ENCODE measurements around the gene KIF16B. TPM values are rescaled to one million over a fixed set of nuclear protein-coding genes. Genes with fewer than 3 reads are reported as not detected.
A peak's percentile ranks its signal among the peaks of the same experiment; 100 is the strongest.

KIF16B gene
- total and polyA plus RNA-seq, 9 of the 15 experiments (the other 6 are each of a cell fraction or from before 2014, with no cell fraction given): 1.00 to 10.6 (median 8.5) TPM

- Histone ChIP-seq H3K36me3 (ENCODE audit: control insufficient read depth, insufficient read depth, low read length) (no peaks in the 10 kb centered on the region), H4K20me1 (replicated peaks; ENCODE audit: control insufficient read depth, insufficient read depth, low read length) (no peaks in the 10 kb centered on the region), H2AFZ (ENCODE audit: low read depth, low read length) (no peak overlapping the region), H3K79me2 (ENCODE audit: control insufficient read depth, insufficient read depth, low read length) (no peaks in the 10 kb centered on the region), H3K9ac (ENCODE audit: insufficient read depth in 1 of 2, low read depth in 2 of 2, low read length in 2 of 2) (no peak overlapping the region), H3K27ac (ENCODE audit: extremely low read depth, low read depth, low read length) (no peak overlapping the region), H3K27me3 (ENCODE audit: control insufficient read depth in 2 of 2, insufficient read depth in 2 of 2, low read length in 2 of 2) (no peaks in the 10 kb centered on the region), H3K9me3 (replicated peaks; ENCODE audit: control insufficient read depth, insufficient read depth, low read depth, low read length) (no peaks in the 10 kb centered on the region), H3K4me2 (ENCODE audit: insufficient read depth, low read length) (no peak overlapping the region), H3K9me1 (ENCODE audit: control insufficient read depth, insufficient read depth, low read length) (no peaks in the 10 kb centered on the region), H3K4me3 (no peak overlapping the region), H3K4me1 (replicated peaks in 1 of 2; ENCODE audit: control insufficient read depth in 2 of 2, insufficient read depth in 2 of 2, low read length in 2 of 2) (no peaks in the 10 kb centered on the region)
- WGBS (ENCODE audit: insufficient coverage, low coverage, missing lambda C conversion rate): 55% methylated on average over 2 of the region's 2 CpGs
- intact Hi-C loops (cut with micrococcal nuclease) (no loop called here), in situ Hi-C loops (cut with MboI) (no loop called here)
- no peak for DNase-seq (ENCODE audit: extremely low read depth in 1 of 4, low spot score in 3 of 4)
- FAIRE-seq: no peak
- ChIA-PET POLR2A (no interaction called here), CTCF (ENCODE audit: low intra/inter-chr PET ratio) (interaction anchor here (0.6 kb wide), 1 partner anchor 94 kb away, joined by 7 read pairs; no protein-coding TSS in a partner anchor)
- TF ChIP-seq ZNF124 (CRISPR knock-in tag; IDR thresholded peaks at IDR 0.05) (no peak), WHSC1 (IDR thresholded peaks at IDR 0.05; ENCODE audit: low read length) (no peak), MEF2A (IDR thresholded peaks at IDR 0.05; ENCODE audit: control insufficient read depth, low read depth, low read length) (no peak), RBM25 (IDR thresholded peaks at IDR 0.05; ENCODE audit: low read depth, low read length, severe bottlenecking) (peak; percentile 1)
- no TSS peak for BruUV-seq (replicated peaks)
- no peak for ATAC-seq
Observed at GRCh38 chr20:16381444-16381843, 191.8 kb downstream of the KIF16B start.

DNA sequence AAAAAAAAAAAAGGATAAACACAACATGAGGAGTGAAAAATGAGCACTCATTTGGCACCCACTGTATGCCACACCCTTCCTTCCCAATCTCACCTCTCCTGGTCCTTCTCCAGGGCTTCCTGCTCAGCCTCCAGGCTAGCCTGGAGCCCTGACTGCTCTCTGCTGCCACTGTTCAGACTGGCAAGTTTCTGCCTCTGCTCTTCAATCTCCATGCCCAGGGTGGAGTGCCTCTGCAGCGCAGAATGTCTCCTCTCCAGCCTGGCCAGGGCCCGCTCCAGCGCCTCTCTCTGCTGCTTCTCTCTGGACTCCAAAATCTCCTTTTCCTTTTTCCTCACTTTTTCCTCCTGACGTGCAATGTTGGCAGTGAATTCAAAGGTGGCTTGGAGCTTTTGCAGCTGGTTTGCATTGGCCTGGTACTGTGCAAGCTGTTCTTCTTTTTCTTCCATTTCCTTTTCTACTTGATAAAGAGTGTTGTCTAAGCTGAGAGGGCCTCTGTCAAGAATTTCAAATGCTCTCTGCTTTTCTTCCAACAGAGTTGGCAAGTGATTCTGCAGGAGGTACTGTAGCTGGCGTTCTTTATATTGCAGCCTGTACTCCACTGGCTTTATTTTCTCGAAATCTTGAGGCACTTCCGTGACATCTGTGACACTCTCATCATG lies 194.4 kb downstream of the KIF16B start:
- Histone ChIP-seq H3K9me1 (ENCODE audit: control insufficient read depth, insufficient read depth, low read length) (no peaks in the 10 kb centered on the region), H3K4me2 (ENCODE audit: insufficient read depth, low read length) (no peak overlapping the region), H3K27ac (ENCODE audit: extremely low read depth, low read depth, low read length) (no peak overlapping the region), H4K20me1 (replicated peaks; ENCODE audit: control insufficient read depth, insufficient read depth, low read length) (no peaks in the 10 kb centered on the region), H3K27me3 (ENCODE audit: control insufficient read depth in 2 of 2, insufficient read depth in 2 of 2, low read length in 2 of 2) (no peaks in the 10 kb centered on the region), H3K79me2 (ENCODE audit: control insufficient read depth, insufficient read depth, low read length) (no peaks in the 10 kb centered on the region), H3K36me3 (ENCODE audit: control insufficient read depth, insufficient read depth, low read length) (no peaks in the 10 kb centered on the region), H3K9ac (ENCODE audit: insufficient read depth in 1 of 2, low read depth in 2 of 2, low read length in 2 of 2) (no peak overlapping the region), H3K4me1 (replicated peaks in 1 of 2; ENCODE audit: control insufficient read depth in 2 of 2, insufficient read depth in 2 of 2, low read length in 2 of 2) (no peaks in the 10 kb centered on the region), H2AFZ (ENCODE audit: low read depth, low read length) (no peak overlapping the region), H3K4me3 (no peak overlapping the region), H3K9me3 (replicated peaks; ENCODE audit: control insufficient read depth, insufficient read depth, low read depth, low read length) (no peaks in the 10 kb centered on the region)
- no peak for FAIRE-seq
- CTCF ChIA-PET (ENCODE audit: low intra/inter-chr PET ratio): no interaction called here
- in situ Hi-C loops (cut with MboI): no loop called here
- POLR2A ChIA-PET: no interaction called here
- TF ChIP-seq, protein P1, sequence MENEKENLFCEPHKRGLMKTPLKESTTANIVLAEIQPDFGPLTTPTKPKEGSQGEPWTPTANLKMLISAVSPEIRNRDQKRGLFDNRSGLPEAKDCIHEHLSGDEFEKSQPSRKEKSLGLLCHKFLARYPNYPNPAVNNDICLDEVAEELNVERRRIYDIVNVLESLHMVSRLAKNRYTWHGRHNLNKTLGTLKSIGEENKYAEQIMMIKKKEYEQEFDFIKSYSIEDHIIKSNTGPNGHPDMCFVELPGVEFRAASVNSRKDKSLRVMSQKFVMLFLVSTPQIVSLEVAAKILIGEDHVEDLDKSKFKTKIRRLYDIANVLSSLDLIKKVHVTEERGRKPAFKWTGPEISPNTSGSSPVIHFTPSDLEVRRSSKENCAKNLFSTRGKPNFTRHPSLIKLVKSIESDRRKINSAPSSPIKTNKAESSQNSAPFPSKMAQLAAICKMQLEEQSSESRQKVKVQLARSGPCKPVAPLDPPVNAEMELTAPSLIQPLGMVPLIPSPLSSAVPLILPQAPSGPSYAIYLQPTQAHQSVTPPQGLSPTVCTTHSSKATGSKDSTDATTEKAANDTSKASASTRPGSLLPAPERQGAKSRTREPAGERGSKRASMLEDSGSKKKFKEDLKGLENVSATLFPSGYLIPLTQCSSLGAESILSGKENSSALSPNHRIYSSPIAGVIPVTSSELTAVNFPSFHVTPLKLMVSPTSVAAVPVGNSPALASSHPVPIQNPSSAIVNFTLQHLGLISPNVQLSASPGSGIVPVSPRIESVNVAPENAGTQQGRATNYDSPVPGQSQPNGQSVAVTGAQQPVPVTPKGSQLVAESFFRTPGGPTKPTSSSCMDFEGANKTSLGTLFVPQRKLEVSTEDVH (IDR thresholded peaks at IDR 0.05; ENCODE audit: low read depth, partially characterized antibody): no peak
- TF ChIP-seq, protein P2, sequence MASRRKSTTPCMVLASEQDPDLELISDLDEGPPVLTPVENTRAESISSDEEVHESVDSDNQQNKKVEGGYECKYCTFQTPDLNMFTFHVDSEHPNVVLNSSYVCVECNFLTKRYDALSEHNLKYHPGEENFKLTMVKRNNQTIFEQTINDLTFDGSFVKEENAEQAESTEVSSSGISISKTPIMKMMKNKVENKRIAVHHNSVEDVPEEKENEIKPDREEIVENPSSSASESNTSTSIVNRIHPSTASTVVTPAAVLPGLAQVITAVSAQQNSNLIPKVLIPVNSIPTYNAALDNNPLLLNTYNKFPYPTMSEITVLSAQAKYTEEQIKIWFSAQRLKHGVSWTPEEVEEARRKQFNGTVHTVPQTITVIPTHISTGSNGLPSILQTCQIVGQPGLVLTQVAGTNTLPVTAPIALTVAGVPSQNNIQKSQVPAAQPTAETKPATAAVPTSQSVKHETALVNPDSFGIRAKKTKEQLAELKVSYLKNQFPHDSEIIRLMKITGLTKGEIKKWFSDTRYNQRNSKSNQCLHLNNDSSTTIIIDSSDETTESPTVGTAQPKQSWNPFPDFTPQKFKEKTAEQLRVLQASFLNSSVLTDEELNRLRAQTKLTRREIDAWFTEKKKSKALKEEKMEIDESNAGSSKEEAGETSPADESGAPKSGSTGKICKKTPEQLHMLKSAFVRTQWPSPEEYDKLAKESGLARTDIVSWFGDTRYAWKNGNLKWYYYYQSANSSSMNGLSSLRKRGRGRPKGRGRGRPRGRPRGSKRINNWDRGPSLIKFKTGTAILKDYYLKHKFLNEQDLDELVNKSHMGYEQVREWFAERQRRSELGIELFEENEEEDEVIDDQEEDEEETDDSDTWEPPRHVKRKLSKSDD (conservative IDR thresholded peaks at IDR 0.05; ENCODE audit: low read length): no peak
- no peak for DNase-seq (ENCODE audit: extremely low read depth in 1 of 4, low spot score in 3 of 4)
- ATAC-seq: no peak
- intact Hi-C loops (cut with micrococcal nuclease): no loop called here
- BruUV-seq (replicated peaks): no TSS peak
- WGBS (ENCODE audit: insufficient coverage, low coverage, missing lambda C conversion rate): 87% methylated on average over 7 of the region's 7 CpGs
